HG03460 (cell line): ENCODE measurements around the gene SNAP47.
"Not testable (repeated sequence)": the region's sequence is repeated elsewhere in the genome, so short reads cannot be mapped to it uniquely, and the experiment has no call there.

ENCODE experiments used
- ATAC-seq: cut with Tn5 transposase; IDR thresholded peaks from one replicate; pipeline ENCODE4 v1.9.1; 2021; ENCODE audit not compliant: unreplicated experiment

Gene SNAP47, protein sequence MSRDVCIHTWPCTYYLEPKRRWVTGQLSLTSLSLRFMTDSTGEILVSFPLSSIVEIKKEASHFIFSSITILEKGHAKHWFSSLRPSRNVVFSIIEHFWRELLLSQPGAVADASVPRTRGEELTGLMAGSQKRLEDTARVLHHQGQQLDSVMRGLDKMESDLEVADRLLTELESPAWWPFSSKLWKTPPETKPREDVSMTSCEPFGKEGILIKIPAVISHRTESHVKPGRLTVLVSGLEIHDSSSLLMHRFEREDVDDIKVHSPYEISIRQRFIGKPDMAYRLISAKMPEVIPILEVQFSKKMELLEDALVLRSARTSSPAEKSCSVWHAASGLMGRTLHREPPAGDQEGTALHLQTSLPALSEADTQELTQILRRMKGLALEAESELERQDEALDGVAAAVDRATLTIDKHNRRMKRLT

DNA sequence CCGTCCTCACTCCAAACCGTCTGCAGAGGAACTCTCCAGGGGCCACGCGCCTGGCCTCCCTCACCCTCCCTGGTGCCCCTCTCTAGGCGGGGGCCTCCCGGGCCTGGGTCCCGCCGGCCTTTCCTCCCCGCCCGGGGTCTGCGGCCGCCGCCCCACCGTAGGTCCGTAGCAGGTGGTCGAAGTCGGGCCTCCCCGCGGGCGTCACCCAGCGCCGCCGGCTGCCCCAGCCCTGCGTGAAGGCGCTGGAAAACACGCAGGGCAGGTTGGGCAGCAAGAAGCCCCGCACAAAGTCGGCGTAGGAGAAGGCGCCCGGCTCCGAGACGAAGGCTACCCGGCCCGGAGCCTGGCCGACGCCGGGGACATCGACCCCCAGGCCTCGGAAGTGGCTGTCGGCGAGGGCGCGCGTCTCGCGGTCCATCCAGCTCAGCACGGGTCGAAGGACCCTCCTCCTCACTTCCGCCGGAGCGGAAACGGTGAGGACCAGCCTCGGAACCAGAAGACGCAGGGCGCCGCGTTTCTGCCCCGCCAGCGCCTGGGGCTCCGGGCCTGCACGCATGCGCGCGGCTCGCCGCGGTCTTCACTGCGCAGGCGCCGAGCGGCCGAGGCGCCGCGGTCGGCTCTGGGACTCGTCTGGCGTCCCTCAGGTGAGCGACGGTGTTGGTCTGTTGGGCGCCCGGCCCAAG is at the start of gene SNAP47, which contains the start of gene JMJD4:
Gene SNAP47 (plus strand): TSS at position 580 of the 683 bp plus-strand sequence. CDS start 12,302 bp downstream, outside the sequence.
Gene JMJD4 (minus strand): TSS at position 447 of the 683 bp plus-strand sequence. CDS start 29 bp downstream, at position 418.
- ATAC-seq: peak; percentile 93

DNA sequence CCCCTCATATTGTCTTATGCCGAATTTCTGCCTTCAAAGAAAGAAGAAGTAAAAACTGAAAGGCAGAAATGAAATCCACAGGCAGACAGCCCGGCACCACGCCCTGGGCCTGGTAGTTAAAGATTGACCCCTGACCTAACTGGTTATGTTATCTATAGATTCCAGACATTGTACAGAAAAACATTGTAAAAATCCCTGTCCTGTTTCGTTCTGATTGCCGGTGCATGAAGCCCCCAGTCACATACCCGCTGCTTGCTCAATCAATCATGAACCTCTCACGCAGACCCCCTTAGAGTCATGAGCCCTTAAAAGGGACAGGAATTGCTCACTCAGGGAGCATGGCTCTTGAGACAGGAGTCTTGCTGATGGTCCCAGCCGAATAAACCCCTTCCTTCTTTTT is 49.4 kb upstream of the SNAP47 start:
- ATAC-seq: no peak

DNA sequence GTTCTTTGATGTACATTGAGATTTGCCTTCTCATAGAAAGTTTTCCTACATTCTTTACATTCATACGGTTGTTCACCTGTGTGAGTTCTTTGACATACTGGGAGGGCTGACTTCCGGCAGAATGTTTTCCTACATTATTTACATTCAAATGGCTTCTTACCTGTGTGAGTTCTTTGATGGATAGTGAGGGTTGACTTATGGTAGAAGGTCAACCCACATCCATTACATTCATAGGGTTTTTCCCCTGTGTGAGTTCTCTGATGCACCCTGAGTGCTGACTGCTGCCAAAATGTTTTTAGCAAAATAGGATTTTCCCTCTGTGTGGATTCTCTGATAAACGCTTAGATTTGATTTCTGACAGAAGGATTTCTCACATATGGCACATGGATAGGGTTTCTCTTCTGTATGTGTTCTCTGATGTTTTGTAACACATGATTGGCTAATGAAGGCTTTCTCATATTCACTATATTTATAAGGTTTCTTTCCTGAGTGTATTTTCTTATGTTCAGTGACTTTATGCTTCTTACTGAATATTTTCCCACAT is 37.8 kb upstream of the SNAP47 start:
- no peak for ATAC-seq

DNA sequence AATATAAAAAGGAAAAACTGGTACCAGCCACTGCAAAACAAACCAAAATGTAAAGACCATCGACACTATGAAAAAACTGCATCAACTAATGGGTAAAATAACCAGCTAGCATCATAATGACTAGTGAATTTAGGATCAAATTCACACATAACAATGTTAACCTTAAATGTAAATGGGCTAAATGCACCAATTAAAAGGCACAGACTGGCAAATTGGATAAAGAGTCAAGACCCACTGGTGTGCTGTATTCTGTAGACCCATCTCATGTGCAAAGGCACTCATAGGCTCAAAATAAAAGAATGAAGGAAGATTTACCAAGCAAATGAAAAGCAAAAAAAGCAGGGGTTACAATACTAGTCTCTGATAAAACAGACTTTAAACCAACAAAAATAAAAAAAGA is 33.6 kb upstream of the SNAP47 start:
- not testable (repeated sequence) for ATAC-seq

DNA sequence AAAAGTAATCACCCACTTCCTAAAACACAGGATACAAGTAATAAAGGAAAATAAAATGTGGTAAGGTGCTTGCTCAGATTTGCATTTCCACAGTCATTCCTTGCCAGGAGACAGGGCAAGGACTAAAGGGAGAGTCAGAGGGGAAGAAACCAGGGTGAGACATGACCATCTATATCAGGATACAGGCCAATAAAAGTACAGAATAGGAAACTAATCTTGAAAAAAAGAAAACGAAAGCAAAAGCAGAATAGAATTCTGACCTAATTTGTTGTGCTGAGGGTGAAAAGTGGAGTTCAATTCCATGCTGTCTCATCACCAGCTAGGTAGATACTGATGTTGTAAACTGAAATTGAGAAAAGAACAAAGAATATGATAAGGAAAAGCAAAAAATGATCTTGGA is 27.4 kb upstream of the SNAP47 start:
- no peak for ATAC-seq

DNA sequence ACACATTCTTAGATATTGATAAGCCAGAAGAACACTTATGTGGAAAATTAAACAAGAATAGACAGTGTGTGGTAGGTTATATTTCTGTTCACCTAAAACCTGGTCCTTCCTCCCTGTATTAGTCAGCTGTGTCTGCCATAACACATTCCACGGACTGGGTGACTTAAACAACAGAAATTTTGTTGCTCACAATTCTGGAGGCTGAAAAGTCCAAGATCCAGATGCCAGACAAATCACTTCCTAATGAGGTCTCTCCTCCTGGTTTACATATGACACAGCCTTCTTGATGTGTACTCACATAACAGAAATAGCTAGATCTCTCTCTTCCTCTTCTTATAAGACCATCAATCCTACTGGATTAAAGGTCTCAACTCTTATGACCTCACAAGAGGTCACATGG is 25.8 kb upstream of the SNAP47 start:
- no peak for ATAC-seq

DNA sequence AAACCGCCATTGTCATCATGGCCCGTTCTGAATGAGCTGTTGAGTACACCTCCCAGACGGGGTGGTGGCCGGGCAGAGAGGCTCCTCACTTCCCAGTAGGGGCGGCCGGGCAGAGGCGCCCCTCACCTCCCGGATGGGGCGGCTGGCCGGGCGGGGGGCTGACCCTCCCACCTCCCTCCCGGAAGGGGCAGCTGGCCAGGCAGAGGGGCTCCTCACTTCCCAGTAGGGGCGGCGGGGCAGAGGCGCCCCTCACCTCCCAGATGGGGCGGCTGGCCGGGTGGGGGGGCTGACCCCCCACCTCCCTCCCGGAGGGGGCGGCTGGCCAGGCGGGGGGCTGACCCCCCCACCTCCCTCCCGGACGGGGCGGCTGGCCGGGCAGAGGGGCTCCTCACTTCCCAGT is 24.8 kb upstream of the SNAP47 start:
- not testable (repeated sequence) for ATAC-seq

DNA sequence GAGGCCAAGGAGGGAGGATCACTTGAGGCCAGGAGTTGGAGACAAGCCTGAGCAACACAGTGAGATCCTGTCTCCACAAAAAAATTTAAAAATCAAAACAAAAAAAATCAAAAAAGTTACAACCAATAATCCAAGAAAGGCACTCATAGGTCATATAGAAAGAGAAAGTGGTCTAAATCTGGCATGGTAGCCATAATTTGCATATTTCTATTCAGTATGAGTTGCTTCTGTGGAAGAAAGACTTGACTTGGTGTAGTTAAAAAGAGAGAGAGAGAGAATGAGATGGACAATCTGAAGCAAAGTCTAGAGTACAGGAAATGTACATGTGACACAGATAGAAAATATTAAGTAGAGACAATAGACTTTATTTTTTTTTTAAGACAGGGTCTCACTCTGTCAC is 22.6 kb upstream of the SNAP47 start:
- no peak for ATAC-seq

DNA sequence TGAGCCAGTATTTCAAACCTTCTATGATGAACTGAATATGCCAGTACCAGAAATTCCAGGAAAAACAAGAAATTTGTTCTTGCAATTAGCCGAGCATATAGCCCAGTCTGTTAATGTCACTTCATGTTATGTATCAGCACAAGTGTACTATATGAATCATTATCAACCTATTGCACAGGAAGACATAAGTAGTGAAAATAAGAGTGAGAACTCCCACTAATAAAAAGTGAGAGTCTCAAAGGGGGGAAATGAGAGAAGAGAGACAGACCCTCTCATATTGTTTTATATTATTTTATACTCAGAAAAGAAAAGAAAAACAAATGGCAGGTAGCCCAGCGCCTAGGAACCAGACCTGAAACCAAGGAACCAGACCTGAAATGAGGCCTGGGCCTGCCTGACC is 16.3 kb upstream of the SNAP47 start:
- no peak for ATAC-seq

DNA sequence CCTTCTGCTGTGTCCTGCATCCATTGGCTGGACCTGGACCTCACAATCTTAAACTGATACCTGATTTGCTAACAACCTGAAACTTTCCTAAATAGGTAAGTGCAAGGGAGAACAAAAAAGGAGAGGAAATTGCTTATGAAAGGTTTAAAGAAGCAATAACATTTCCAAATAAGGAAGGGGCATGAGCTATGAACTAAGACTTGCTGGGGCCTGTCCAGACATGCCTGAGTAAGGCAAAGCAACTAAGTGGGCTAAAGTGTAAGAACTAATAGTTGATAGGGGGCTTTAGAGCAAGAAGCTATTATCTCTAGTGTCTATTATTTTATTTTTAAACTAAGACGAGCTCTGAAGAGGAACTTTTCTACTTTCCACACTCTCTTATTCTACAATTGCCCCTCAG is 11.8 kb upstream of the SNAP47 start:
- no peak for ATAC-seq

DNA sequence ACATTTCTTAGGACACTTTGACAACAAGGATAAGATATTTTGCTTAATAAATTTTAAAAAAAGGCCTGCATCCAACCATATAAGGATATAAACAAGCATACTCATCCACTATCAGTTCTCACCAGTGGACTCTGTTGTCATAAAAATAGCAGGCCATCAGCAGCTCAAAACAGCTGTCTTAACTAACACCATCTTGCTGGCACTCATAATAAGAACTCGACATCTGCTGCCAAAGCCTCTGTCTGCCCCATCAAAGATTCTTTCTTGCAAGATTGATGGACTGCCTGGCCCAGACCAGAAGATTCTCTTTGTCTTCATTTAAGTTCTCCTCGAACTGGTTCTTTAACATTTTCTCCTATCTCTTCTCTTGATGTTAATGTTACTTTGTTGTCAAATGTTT is 10.2 kb upstream of the SNAP47 start:
- ATAC-seq: no peak

DNA sequence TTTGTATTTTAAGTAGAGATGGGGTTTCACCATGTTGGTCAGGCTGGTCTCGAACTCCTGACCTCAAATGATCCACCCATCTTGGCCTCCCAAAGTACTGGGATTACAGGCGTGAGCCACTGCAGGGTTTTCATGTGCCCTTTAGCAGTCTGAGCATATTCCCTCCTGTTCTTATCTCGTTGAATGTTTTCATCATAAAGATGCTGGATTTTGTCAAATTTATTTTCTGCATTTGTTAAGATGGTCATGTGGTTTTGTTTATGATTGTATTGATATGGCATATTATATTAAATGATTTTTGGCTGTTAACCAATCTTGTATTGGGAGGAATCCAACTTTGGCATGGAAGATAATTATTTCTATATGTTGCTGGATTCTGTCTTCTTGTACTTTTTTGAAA is 8.9 kb upstream of the SNAP47 start:
- ATAC-seq: no peak

DNA sequence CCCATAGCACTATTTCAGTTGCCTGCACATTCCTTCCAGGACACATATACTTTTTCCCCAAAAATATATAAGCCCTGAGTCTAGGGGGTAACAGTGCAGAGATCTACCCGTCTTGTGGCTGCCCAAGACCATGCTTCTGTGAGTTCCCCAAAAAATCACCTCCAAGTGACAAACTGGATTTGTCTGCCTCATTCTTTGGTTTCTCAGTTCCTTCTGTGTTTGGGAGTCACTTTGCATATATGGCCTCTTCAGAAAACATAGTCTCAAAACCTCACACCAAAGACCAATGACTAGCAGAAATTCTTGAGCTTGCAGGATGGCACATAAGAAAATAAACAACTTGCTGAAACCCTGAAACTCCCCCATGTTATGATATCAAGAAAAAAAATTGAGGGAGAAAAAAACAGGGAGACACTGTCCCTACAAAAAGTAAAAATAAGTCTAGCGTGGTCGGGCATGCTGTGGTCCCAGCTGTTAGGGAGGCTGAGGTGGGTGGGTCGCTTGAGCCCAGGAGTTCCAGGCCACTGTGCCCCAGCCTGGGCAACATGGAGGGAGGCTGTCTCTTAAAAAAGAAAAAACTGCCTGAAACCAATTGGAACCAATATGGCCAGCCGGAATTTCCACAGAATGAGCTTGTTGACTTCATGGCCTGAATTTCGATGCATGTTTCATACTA is 8.2 kb upstream of the SNAP47 start:
- ATAC-seq: no peak

DNA sequence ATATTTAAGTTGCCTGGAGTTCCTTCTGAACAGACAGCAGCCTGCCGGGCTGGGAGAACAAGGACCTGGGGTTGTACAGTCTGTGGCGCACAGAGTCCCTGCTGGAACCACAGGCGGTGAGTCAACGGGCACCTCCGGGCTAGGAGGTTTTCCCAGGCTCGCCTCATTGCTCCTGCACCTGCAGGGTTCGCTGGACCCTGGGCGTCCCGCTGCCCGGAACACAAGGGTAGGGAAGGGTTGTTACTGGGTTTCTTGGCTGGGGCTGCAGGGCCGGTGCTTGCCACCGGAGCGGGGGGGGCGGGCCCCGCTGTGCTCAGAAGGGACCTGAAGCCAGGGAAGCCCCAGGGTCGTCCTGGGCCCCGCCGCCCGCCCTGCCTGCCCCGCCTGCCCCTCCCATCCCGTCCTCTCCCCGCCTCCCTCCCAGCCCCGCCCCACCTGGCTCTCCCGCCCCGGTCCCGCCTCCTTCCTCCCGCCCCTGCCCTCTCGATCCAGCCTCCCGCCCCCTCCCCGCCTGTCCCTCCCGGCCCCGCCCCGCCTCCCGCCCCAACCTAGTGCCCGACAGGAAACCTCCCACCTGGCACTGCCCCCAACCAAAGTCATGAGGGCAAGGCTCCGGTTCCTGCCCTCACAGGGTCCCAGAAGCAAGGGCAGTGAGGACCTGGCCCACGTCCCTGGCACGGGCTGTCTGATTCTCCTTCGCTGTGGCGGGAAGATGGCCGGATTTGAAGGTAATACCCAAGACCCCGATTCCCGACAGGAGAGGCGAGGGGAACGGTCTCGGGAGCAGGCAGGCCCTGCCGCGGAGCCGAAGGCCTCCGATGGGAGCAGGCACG is 7.0 kb upstream of the SNAP47 start:
- no peak for ATAC-seq

DNA sequence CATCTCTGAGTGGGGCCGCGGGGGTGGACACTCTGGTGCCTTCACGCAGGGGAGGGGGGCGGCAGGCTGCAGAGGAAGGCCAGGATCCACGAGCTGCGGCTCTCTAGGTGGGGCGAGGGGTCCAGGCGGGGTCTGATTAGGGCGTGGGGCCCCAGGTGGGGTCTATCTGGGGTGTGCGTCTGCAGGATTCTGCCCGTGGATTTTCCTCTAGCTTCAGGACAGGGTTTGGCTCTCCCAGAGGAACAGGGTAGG is 6.4 kb upstream of the SNAP47 start:
- ATAC-seq: no peak

DNA sequence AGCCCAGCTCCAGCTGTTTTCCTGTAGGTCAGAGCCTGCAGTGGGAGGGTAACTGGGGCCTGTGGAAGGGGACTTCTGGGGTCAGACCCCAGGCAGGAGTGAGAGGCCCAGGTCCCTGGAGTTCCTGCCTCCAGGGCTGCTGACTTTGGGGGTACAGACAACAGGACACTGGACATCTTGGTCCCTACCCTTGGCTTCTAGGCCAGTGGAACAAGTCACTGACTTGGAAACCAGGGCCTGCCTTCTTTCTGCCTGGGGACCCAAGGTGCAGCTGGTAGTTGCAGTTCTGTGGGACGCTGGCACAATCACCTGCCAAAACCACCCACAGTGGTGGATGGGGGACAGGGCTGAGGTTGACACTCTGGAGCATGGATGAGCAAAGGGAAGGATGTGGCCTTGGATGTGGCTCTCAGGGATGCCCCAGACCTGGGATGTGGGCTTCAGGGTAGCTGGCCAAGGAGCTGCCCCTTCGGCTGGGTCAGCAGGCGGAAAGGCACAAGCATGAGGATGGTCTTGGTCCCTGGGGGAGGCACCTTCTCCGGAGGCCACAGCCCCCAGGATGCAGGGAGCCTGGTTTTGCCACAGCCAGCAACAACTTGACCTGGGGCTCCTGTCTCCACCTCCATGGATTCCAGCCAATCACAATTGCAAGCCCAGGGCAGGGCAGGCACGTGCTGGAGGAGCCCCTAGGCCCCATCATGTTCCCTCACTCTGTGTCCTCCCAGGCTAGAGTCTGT is 5.9 kb upstream of the SNAP47 start:
- no peak for ATAC-seq

DNA sequence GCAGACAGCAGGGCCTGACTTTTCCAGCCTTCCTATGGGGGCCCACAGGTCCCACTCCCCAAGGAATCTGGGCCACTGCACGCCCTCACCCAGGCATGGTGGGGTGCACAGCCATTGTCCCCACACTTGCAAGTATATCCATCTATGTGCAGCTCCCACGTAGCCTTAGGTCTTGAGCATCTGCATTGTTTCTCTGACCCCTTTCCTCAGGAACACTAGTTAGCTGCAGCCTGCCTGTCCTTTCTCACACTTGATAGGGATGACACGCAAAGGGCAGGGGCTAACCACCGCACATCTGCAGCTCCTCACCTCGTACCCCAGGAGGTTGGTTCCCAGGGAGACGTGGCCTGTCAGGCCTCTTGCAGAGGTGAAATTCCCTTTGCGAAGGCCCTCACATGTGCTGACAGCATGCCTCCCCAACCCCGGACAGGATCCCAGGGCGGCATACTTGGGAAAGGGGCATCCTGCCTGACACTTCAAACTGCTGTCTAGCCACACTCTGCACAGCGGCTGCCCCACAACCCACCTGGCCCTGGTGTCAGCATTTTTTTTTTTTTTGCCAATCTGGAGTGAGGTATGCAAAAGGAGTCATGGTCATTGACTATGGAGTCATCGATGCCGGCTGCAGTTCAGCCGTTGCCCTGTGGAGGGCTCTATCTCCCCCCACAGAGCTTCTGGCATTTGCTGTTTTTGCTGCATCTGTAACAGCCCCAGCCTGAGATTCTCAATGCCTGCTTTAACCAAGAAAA is 5.2 kb upstream of the SNAP47 start:
- peak; percentile 26 for ATAC-seq

DNA sequence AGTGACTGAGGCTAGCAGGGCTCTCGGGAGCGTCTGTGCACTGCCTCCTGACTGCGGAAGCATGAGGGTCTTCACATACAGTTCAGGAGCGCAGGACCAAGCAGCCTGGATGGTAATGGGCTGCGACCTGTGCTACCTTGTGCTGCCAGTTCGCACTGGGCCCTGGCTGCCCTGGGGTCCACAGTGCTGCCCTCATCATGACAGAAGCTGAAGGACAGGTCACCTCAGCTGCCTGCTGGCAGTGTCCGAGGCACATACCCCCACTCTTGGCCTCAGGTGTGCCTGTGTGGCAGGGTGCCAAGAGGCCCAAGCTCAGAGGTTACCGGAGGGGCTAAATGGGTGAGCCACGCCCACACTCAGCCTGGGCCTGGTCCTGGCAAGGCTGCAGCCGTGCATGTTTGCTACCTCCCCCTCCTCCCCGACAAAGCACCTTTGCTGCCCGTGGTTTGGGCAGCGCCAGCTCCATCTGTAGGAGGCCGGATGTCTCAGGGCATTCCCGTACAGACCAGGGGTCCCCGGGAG is 4.5 kb upstream of the SNAP47 start:
- no peak for ATAC-seq

DNA sequence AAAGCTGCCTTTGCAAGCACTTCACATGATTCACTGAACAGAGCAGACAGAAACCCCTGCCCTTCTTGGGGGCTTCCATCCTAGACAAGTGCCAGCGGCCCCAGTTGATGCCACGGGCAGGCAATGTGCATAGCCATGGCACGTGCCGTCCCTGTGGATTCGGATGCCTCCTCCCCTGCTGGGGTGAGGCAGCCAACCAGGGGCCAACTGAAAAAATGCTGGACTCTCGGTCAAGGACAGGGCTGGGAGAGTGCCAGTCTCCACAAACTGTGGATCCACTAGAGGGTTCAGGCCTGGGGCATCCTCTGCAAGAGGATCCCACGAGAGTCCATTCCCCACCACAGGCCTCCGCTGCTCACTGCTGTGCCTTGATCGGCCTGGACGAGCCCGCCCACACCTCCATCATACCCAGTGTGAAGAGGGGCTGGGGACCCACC is 4.0 kb upstream of the SNAP47 start:
- ATAC-seq: no peak
